OCI-LY3 (cell line): ENCODE data around the gene MINPP1.

Source experiments
- H2AFZ ChIP-seq: fragments of 200-600, 300-600 bp; shearing (Covaris generic); 2 replicates; pipeline ENCODE4 v1.6.0; 2014; ENCODE audit warnings: antibody characterized with exemption, low read depth, low read length
- H3K27ac ChIP-seq: fragments of 200-600, 300-600 bp; sonication (generic); 2 replicates; pipeline ENCODE4 v1.5.1; 2014; ENCODE audit warnings: mild to moderate bottlenecking, low read length, moderate library complexity, mixed read lengths
- H3K27me3 ChIP-seq: fragments of 200-600, 300-600 bp; sonication (generic); 2 replicates; pipeline ENCODE4 v1.6.1; 2014; ENCODE audit warnings: low read depth, low read length, mixed read lengths
- H3K36me3 ChIP-seq: fragments of 200-600, 300-600 bp; sonication (generic); replicated peaks from 2 replicates; pipeline ENCODE3; 2014; ENCODE audit warnings: low read depth, low read length, mixed read lengths
- H3K4me1 ChIP-seq: fragments of 300-600, 200-600 bp; sonication (generic); 2 replicates; pipeline ENCODE4 v1.6.1; 2014; ENCODE audit warnings: low read length, mixed read lengths
- H3K4me2 ChIP-seq: fragments of 200-600, 300-600 bp; sonication (generic); 2 replicates; pipeline ENCODE4 v1.6.1; 2014; ENCODE audit warnings: low read length, mixed read lengths
- H3K4me3 ChIP-seq: fragments of 300-600, 200-600 bp; sonication (generic); 2 replicates; pipeline ENCODE4 v1.5.1; 2014; ENCODE audit warnings: antibody characterized with exemption, mild to moderate bottlenecking, low read length, moderate library complexity
- H3K79me2 ChIP-seq: fragments of 300-600, 200-600 bp; shearing (Covaris generic); 2 replicates; pipeline ENCODE4 v1.6.1; 2014; ENCODE audit warnings: mild to moderate bottlenecking, low read length, mixed read lengths
- H3K9ac ChIP-seq: fragments of 300-600, 200-600 bp; shearing (Covaris generic); 2 replicates; pipeline ENCODE4 v1.6.0; 2014; ENCODE audit warnings: mild to moderate bottlenecking, low read length, moderate library complexity
- H3K9me3 ChIP-seq: fragments of 200-600, 300-600 bp; shearing (Covaris generic); 2 replicates; pipeline ENCODE4 v1.6.1; 2014; ENCODE audit warnings: low read length, mixed read lengths; ENCODE audit not compliant: insufficient read depth
- H4K20me1 ChIP-seq: fragments of 200-600, 300-600 bp; sonication (generic); 2 replicates; pipeline ENCODE4 v1.6.1; 2016; ENCODE audit warnings: low read length, mixed read lengths; ENCODE audit not compliant: insufficient read depth
- CTCF ChIP-seq: fragments of 200-600, 300-600 bp; sonication (generic); IDR thresholded peaks from 2 replicates; pipeline ENCODE4 v1.5.1; 2014; ENCODE audit warnings: antibody characterized with exemption, low read length, low read depth
- EZH2phosphoT487 ChIP-seq: fragments of 200-600 bp; shearing (Covaris generic); IDR thresholded peaks from 2 replicates; pipeline ENCODE4 v1.6.1; 2018; ENCODE audit warnings: antibody characterized with exemption, mixed run types, low read depth

MINPP1 gene

DNA sequence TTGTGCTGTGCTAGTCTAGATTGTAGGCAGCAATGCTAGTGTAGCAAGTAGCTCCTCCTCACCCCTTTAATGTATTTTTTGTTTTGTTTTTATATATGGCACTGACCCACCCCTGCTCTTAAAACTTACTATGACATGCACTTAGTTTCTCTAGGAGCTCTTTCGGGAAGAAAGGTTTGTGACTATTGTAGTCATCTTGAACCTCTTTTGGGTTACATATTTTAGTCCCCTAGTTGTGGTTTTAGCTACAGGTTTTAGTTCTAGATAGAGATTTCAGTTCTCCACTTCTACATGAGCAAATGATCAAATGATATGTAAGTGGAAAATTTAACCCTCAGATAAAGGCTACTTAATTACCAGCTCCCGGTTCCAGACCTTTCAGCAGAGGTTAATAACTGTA lies 14.9 kb downstream of the MINPP1 start:
- Histone ChIP-seq H3K4me3 (no peak overlapping the region), H2AFZ (no peak overlapping the region), H3K36me3 (peaks cover 5% of the 10 kb centered on the region), H3K27ac (peak overlapping the region; percentile 43; the same call in 1 of the 2 replicates), H3K4me2 (peak overlapping the region; percentile 65), H3K9me3 (no peaks in the 10 kb centered on the region), H3K9ac (no peak overlapping the region), H3K79me2 (no peaks in the 10 kb centered on the region), H4K20me1 (no peaks in the 10 kb centered on the region), H3K27me3 (no peaks in the 10 kb centered on the region), H3K4me1 (peaks cover 17% of the 10 kb centered on the region)
- no peak for TF ChIP-seq EZH2phosphoT487

DNA sequence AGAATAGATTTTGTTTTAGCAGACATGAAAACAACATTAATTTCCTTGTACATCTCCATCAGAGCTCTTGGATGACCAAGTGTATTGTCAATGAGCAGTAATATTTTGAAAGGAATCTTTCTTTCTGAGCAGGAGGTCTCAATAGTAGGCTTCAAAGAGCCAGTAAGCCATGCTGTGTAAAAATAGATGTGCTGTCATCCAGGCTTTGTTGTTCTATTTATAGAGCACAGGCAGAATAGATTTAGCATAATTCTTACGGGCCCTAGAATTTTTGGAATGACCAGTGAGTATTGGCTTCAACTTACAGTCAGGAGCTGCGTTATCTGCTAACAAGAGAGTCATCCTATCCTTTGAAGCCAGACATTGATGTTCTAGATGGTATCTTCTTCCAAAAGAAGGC lies 19.0 kb downstream of the MINPP1 start:
- Histone ChIP-seq H4K20me1 (no peaks in the 10 kb centered on the region), H2AFZ (no peak overlapping the region), H3K36me3 (peaks cover 7% of the 10 kb centered on the region), H3K9me3 (no peaks in the 10 kb centered on the region), H3K4me3 (no peak overlapping the region), H3K27me3 (no peaks in the 10 kb centered on the region), H3K79me2 (no peaks in the 10 kb centered on the region), H3K9ac (no peak overlapping the region), H3K4me2 (no peak overlapping the region), H3K27ac (no peak overlapping the region), H3K4me1 (peaks cover 15% of the 10 kb centered on the region)
- TF ChIP-seq EZH2phosphoT487: no peak
- no peak for TF ChIP-seq CTCF

- Histone ChIP-seq H2AFZ (no peak overlapping the region), H3K4me2 (no peak overlapping the region), H3K36me3 (peaks cover 7% of the 10 kb centered on the region), H3K27ac (no peak overlapping the region), H3K4me1 (peaks cover 9% of the 10 kb centered on the region), H4K20me1 (no peaks in the 10 kb centered on the region), H3K9me3 (no peaks in the 10 kb centered on the region), H3K79me2 (no peaks in the 10 kb centered on the region), H3K4me3 (no peak overlapping the region), H3K27me3 (no peaks in the 10 kb centered on the region), H3K9ac (no peak overlapping the region)
- TF ChIP-seq CTCF (no peak), EZH2phosphoT487 (no peak)
These were observed 19.6 kb downstream of the MINPP1 start for GRCh38 chr10:87524296-87524695.

- no peaks in the 10 kb centered on the region for H3K79me2 ChIP-seq
- H3K9me3 ChIP-seq: no peaks in the 10 kb centered on the region
- no peak overlapping the region for H3K27ac ChIP-seq
- no peak overlapping the region for H3K4me3 ChIP-seq
- TF ChIP-seq CTCF: no peak
- no peak for TF ChIP-seq EZH2phosphoT487
- H2AFZ ChIP-seq: no peak overlapping the region
- H3K9ac ChIP-seq: no peak overlapping the region
- H3K4me2 ChIP-seq: no peak overlapping the region
- H3K4me1 ChIP-seq: no peaks in the 10 kb centered on the region
- H3K27me3 ChIP-seq: no peaks in the 10 kb centered on the region
- no peaks in the 10 kb centered on the region for H3K36me3 ChIP-seq
- no peaks in the 10 kb centered on the region for H4K20me1 ChIP-seq
These were observed 27.4 kb downstream of the MINPP1 start for GRCh38 chr10:87531908-87532622.
